D721Med (cell line): ENCODE results near the gene TMED4.

Source experiments
- DNase-seq: peaks from one replicate; pipeline ENCODE4 v3.0.0; 2011; ENCODE audit warnings: low spot score; ENCODE audit not compliant: insufficient read length
- FAIRE-seq: peaks from 2 replicates; lab custom pipeline; 2011; peaks lifted over from hg19 to GRCh38; lab: Jason Lieb, UNC
- CTCF ChIP-seq: IDR thresholded peaks from 2 replicates; pipeline ENCODE4 v1.5.1; 2012; ENCODE audit warnings: mild to moderate bottlenecking, control low read depth; ENCODE audit not compliant: insufficient read depth; ENCODE audit errors: missing control alignments

Gene TMED4

GRCh38 chr7:44547536-44548231 lies 34.3 kb downstream of the TMED4 start:
- FAIRE-seq (no peak), DNase-seq (no peak)
- TF ChIP-seq CTCF: no peak

- FAIRE-seq (no peak), DNase-seq (no peak)
- TF ChIP-seq CTCF: no peak
Measured at GRCh38 chr7:44541876-44542610, 40.0 kb downstream of the TMED4 start.

GRCh38 chr7:44541028-44541869 lies 40.8 kb downstream of the TMED4 start, which contains the start of gene NPC1L1:
TSS of gene NPC1L1 (minus strand) at chr7:44541330. CDS start at chr7:44541259, 71 bp downstream.
- TF ChIP-seq CTCF: no peak
- DNase-seq (no peak), FAIRE-seq (no peak)

- TF ChIP-seq CTCF: no peak
- FAIRE-seq (no peak), DNase-seq (no peak)
Measured at GRCh38 chr7:44540592-44541027, 41.4 kb downstream of the TMED4 start.

- no peak for FAIRE-seq
Measured at GRCh38 chr7:44539669-44540506, 42.1 kb downstream of the TMED4 start.

More at GRCh38 chr7:44539669-44540506, 42.1 kb downstream of the TMED4 start:
- no peak for DNase-seq
- no peak for TF ChIP-seq CTCF
